ENCODE measurements around the gene SERINC1.

DNA sequence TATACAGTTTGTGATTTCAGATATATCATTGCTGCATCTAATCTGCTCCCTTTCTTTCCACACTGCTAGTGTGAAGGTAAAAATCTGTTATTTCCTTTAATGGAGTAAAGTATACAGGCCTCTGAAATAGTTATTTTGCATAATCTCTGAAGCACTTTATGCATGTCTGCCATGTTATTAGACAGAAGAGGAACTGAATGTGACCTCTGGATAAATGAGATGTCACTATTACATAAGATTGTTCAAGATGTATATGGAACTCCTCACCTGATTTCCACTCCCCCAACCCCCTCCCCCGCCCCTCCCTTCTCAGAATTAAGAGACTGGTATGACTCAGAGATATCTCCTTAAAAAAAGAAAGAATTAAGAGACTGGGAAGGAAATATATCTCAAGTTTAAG, 26.3 kb downstream of the SERINC1 start:
- TF ChIP-seq, protein P1, sequence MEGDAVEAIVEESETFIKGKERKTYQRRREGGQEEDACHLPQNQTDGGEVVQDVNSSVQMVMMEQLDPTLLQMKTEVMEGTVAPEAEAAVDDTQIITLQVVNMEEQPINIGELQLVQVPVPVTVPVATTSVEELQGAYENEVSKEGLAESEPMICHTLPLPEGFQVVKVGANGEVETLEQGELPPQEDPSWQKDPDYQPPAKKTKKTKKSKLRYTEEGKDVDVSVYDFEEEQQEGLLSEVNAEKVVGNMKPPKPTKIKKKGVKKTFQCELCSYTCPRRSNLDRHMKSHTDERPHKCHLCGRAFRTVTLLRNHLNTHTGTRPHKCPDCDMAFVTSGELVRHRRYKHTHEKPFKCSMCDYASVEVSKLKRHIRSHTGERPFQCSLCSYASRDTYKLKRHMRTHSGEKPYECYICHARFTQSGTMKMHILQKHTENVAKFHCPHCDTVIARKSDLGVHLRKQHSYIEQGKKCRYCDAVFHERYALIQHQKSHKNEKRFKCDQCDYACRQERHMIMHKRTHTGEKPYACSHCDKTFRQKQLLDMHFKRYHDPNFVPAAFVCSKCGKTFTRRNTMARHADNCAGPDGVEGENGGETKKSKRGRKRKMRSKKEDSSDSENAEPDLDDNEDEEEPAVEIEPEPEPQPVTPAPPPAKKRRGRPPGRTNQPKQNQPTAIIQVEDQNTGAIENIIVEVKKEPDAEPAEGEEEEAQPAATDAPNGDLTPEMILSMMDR (IDR thresholded peaks at IDR 0.05) = no peak
- TF ChIP-seq EP300 (IDR thresholded peaks at IDR 0.05) = no peak
